Measurements from ENCODE around the gene MKI67.

DNA sequence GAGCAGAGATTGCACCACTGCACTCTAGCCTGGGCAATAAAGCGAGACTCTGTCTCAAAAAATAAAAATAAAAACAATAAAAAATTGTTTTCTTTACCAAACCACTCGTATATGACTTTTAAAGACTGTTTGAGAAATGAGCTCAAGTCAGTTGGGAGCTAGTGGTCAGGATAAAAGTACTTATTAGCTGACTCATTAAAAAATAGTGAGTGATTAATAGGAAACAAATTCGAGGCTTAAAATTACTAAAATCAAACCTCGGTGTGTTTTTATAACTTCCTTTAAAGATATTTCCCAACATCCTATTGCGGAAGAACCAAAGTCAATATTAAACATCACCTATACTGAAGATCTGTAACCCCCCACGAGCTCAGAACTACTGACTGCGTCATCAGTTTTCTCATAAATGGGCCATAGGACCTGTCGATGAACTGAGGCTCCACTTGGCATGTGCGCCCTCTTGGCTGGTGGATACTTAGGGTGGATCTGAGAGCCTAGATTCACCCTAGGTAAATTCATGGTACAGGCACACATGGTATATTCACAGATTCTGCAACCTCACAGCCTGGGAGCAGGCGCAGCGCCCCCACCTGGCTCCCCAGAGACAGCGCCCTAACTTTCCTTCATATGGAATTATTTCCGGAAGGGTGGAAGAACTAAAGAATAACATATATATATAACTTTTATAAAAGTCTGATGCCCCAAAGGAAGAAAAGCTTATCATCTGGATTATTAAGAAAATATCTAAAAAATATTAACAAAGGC is 9.2 kb downstream of the MKI67 start:
- TF ChIP-seq SUZ12 (IDR thresholded peaks at IDR 0.05; ENCODE audit: extremely low read depth, insufficient read depth, insufficient read length) (no peak), YY1 (IDR thresholded peaks at IDR 0.05; ENCODE audit: insufficient read depth, insufficient read length) (no peak), ZNF274 (IDR thresholded peaks at IDR 0.05; ENCODE audit: low read depth, low read length) (no peak)
